Amniotic stem cell (primary cell): Measurements from ENCODE around the gene ELP4.

Source experiments
- DNase-seq: peaks from one replicate; lab custom pipeline; 2025; lab: John Stamatoyannopoulos, UW

Gene ELP4

DNA sequence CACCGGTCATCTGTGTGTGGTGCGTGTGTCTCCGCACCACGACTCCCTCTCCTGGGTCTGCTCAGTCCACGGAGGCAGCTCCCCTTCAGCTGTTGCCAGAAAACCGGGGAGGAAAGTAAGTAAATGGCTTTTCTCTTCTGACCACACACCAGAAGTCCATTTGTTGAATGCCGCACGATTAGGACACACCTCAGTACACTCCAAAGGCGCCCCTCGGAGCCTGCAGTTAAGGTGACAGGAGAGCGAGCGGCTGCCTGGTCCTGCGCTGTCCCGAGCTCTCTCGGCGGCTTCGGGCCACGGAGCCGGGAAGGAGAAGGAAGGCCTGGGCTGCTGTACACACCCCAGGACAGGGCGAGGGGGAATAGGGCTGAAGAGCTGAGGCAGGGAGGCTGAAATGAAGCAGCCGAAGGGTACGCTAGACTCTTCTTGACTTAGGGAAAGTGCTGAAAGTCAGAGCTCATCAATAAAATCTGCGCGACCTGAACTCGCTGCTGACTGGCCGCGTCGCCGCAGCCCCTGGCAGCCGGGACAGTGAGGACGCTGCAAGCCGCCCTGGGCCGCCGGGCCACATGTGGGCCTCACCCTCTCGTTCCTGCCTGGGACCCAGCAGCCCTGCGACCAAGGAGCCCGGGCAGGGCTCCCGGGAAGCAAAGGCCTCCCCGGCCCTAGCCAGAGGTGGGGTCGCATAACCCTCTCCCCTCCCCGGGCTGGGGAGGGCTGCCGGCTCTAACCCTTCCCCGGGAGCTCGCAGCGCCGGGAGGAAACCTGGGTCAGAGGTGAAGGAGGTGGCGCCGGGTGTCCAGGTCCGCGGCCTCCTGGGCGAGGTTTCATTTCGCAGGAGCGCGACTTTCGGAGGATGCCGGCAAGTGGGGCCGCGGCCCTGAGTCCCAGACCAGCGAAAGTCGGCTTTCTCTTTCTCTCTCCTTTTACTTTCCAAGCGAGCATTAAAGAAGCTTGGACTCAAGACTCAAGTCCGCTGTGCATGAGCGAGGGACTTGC lies 303.1 kb downstream of the ELP4 start:
- DNase-seq: no peak

DNA sequence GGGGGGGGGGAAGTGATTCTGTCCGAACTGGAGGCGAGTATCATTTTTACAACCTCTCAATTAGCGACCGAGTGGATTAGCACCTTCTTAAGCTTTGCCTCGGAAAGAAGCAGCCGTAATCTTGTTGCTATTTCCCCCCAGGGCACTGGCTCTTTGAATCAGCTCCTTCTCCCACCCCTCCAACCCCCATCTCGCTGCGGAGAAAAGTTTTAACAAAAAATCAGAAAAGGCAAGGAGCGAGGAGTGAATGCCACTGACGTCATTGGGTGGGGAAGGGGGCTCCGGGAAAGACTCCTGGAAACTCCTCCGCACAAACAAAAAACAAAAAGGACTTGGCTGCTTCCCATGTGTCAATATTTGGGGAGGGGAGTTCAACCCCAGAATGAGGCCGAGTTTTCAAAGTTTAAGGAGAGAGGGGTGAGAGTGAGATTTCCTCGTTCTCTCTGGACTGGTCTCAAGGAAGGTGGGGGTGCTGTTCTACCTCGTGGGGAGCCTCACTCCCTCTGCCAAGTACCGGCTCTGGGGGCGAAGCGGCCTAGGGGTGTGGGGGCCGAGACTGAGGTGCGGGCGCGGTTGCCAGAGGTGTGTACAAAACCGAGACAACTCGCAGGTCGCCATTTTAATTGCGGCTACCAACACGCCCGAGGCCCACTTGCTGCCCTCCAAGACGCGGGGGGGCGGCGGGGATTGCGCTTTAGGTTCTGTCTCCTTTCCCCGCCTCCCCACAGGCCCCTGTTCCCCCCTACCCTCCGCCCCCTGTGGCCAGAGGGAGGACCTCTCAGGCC lies 304.0 kb downstream of the ELP4 start:
- DNase-seq: no peak

- no peak for DNase-seq
Measured at GRCh38 chr11:31814176-31814868, 304.8 kb downstream of the ELP4 start.

- no peak for DNase-seq
Measured at GRCh38 chr11:31815711-31816467, 306.3 kb downstream of the ELP4 start.

DNA sequence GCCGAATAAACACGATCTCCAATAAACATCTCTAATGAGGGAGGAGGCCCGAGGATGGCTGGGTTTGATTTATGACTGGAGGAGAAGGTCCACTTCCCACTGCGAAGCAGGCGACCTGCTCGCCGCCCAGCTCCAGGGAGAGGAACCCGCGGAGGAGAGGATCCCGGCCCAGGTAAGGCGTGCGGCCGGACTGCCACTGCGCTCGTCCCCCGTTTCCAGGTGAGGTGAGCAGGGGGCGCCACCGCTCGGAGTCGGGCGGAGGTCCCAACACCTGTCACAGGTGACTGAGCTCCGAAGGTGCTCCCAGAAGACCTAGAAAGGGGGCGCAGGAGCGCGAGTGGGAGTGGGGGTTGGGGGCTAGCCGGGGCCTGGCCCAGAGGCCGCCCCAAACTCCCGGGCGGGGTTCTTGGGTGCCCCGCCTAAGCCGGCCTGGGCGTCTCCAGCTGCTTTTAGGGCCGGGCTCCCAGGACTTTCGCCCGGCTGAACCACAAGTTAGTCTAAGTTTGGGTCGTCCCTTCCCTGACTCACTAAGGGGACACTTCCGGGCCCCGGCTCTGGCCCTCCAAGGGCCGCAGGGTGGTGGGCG lies 307.0 kb downstream of the ELP4 start:
- no peak for DNase-seq

GRCh38 chr11:31817054-31817620 lies 307.6 kb downstream of the ELP4 start:
- no peak for DNase-seq

- no peak for DNase-seq
Measured at GRCh38 chr11:31817621-31818424, 308.3 kb downstream of the ELP4 start.

DNA sequence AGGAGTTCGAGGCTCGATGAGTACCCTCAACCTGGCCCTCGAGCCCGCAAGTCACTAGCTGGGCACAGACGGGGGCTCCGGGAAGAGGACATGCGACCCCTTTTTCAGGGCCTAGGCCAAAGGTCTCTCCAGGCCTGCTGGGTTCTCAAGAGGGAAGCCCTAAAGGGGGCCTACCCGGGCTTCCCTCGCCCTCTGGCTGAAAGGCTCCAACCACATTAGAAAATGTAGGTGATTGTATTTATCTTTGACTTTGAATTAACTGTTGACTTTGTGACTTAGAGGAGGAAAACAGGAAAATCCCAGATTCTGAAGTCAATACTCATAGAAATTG lies 308.8 kb downstream of the ELP4 start:
- no peak for DNase-seq

- no peak for DNase-seq
Measured at GRCh38 chr11:31818874-31819331, 309.3 kb downstream of the ELP4 start.

DNA sequence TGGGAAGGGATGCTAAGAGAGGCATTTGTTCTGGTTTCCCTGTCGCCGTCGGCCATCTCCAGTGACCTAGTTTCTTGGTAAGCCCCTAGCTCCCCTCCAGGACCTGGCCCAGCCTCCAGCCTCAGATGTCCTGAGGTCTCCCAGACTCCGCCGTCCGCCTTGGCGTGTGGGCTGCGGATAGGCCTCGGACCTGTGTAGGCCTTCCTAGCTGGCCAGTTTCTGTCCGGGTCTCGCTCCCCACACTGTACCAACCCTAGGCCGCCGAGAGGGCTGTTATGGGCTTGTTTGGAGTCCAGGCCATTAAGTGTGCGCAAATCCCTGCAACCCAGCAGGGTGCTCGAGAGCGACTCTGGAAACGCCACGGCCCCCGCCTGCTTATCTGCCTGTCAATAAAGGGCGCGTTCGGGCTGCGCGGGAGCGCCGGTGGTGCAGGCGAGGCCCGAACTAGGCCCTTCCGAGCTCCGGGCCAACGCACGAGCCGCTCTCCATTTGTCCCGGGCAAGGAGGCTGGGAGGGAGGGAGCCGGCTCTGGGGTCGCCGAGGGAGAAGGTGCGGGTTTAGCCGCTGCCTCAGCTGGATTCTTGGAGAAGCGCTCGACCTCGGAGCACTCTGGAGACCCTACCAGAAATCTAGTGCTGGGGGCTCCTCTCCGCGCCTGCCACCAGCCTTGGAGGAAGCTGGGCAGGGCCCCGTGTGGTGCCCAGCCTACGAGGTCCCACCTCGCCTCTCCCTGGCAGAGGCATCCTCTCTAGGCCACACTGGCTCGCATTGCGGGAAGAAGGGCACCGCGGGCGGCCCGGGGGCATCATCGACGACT lies 310.3 kb downstream of the ELP4 start:
- DNase-seq: no peak

GRCh38 chr11:31820438-31820818 lies 310.9 kb downstream of the ELP4 start:
- no peak for DNase-seq

DNA sequence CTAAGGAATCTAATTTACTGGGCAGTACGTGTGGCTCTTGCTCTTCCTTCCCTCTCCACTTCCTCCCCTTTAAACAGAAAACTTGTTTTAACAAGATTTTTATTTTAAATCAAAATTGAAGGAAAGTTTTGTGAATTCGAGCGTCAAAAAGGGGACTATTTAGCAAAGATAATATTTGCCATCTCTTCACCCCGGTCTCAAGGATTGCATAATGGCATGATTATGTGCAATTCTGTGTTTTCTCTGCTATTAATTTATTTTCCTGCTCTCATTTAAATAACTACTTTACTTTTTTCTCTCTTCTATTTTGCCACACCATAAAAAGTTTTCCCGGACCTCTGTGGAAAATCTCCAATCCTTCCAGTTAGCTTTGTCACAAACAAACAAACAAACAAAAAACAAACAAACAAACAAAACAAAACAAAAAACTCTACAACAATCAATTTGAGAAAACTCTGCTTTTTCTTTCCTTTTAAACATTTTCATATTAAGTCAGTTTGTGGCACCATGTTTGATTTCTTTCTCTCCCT lies 311.7 kb downstream of the ELP4 start:
- DNase-seq: no peak

- DNase-seq: no peak
Measured at GRCh38 chr11:31821766-31822165, 312.2 kb downstream of the ELP4 start.

- DNase-seq: no peak
Measured at GRCh38 chr11:31822175-31822926, 312.8 kb downstream of the ELP4 start.

- DNase-seq: no peak
Measured at GRCh38 chr11:31822927-31823643, 313.5 kb downstream of the ELP4 start.

- no peak for DNase-seq
Measured at GRCh38 chr11:31823644-31824331, 314.2 kb downstream of the ELP4 start.

GRCh38 chr11:31824332-31824878 lies 314.8 kb downstream of the ELP4 start:
- DNase-seq: no peak
